Vagina (tissue), 2 donors: ENCODE measurements around the gene CINP. TPM values are rescaled to one million over a fixed set of nuclear protein-coding genes. Genes with fewer than 3 reads are reported as not detected.

Experiments
- DNase-seq, 2 donors: peaks; one replicate each; pipeline ENCODE4 v3.0.0-alpha.2; 2017; ENCODE audit errors: extremely low spot score in 2 of 2
- H3K27ac ChIP-seq: fragments of 200-600 bp; sonication (generic); one replicate; pipeline ENCODE4 v1.5.1; 2019
- H3K27me3 ChIP-seq: fragments of 200-600 bp; sonication (generic); one replicate; pipeline ENCODE4 v1.5.1; 2019
- H3K36me3 ChIP-seq, 2 donors: fragments of 200-600 bp; sonication (generic); one replicate each; pipeline ENCODE4 v1.5.1; 2017 to 2019
- H3K4me1 ChIP-seq: fragments of 200-600 bp; sonication (generic); one replicate; pipeline ENCODE4 v1.5.1; 2019
- H3K4me3 ChIP-seq, 2 donors: fragments of 200-600 bp; sonication (generic); 1 replicate in 1 of 2; 2 replicates in 1 of 2; pipeline ENCODE4 v1.5.1; 2016 to 2019
- H3K9me3 ChIP-seq: fragments of 200-600 bp; sonication (generic); one replicate; pipeline ENCODE4 v1.5.1; 2019
- CTCF ChIP-seq, 3 experiments: fragments of 450-650 bp in 2 of 3; fragments of 200-600 bp in 1 of 3; sonication (generic) in 1 of 3; IDR thresholded peaks; one replicate each; pipeline ENCODE4 v1.5.1; 2017 to 2019; ENCODE audit warnings: antibody characterized with exemption in 3 of 3, mild to moderate bottlenecking in 2 of 3, moderate library complexity in 2 of 3
- POLR2A ChIP-seq, 2 donors: fragments of 450-650 bp; IDR thresholded peaks; one replicate each; pipeline ENCODE4 v1.6.1; 2017; ENCODE audit warnings: antibody characterized with exemption in 2 of 2, mild to moderate bottlenecking in 2 of 2, moderate library complexity in 2 of 2
- POLR2AphosphoS5 ChIP-seq, 2 donors: sonication (generic); formaldehyde crosslinking; IDR thresholded peaks; one replicate each; pipeline ENCODE4 v1.9.0; 2017; ENCODE audit warnings: antibody characterized with exemption in 2 of 2, mild to moderate bottlenecking in 2 of 2, low read depth in 1 of 2; ENCODE audit not compliant: insufficient read depth in 1 of 2
- intact Hi-C: fragments of 100-400 bp; cut with DNase I; formaldehyde crosslinking; loops from one replicate; pipeline ENCODE4 v1.15.1; 2023
- total RNA-seq: library from RNA; depleted of rRNA; stranded (reverse); fragments of >200 nt; gene quantifications from one replicate; pipeline ENCODE4 v1.2.3, GENCODE V29; 2016

Gene CINP
- total RNA-seq, 1 donor from 2014 or later: 21.9 TPM

DNA sequence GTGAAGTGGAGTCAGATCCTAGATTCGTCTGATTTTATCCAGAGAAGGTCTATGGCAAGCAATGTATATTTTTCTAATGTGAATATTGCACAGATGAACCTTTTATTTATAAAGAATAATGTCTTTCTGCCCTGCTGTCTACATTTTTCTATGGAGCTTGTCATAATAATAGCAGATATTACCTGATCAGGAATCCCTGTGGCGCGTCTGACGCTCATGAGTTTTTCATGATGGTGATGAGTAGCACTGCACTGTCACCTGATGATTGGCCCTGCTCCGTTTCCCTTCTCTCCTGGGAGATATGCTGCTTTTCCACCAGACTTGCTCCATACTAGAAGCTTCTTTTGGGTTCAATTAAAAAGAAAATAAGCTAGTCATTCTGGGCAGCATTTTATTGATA lies 20.5 kb downstream of the CINP start:
- peaks cover 0 to 69% of the 10 kb centered on the region in 2 donors for H3K36me3 ChIP-seq

DNA sequence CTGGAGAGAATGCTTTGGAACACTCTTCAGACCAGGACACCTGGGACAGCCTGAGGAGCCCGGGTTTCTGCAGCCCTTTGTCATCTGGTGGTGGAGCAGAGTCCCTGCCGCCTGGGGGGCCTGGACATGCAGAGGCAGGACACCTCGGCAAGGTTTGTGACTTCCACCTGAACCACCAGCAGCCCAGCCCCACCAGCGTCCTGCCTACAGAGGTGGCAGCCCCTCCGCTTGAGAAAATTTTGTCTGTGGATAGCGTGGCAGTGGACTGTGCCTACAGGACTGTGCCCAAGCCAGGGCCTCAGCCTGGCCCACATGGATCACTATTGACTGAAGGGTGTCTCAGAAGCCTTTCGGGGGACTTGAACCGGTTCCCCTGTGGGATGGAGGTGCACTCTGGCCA lies 21.1 kb downstream of the CINP start:
- no peaks in the 10 kb centered on the region for H3K27me3 ChIP-seq
- intact Hi-C loops: no loop called here
- no peak overlapping the region for H3K27ac ChIP-seq
- H3K4me1 ChIP-seq: no peaks in the 10 kb centered on the region
- H3K36me3 ChIP-seq: peaks cover 0 to 74% of the 10 kb centered on the region in 2 donors
- H3K4me3 ChIP-seq: no peak overlapping the region
- DNase-seq: no peak
- TF ChIP-seq POLR2AphosphoS5 (IDR thresholded peaks at IDR 0.05; ENCODE audit: insufficient read depth in 1 of 2, low read depth in 1 of 2) (no peak), CTCF (IDR thresholded peaks at IDR 0.05) (no peak), POLR2A (IDR thresholded peaks at IDR 0.05) (no peak)
- no peaks in the 10 kb centered on the region for H3K9me3 ChIP-seq

More for the DNA sequence above, 20.5 kb downstream of the CINP start:
- intact Hi-C loops: no loop called here
- DNase-seq: no peak
- Histone ChIP-seq H3K27me3 (no peaks in the 10 kb centered on the region), H3K9me3 (no peaks in the 10 kb centered on the region), H3K4me1 (no peaks in the 10 kb centered on the region), H3K4me3 (no peak overlapping the region), H3K27ac (no peak overlapping the region)
- TF ChIP-seq CTCF (IDR thresholded peaks at IDR 0.05) (no peak), POLR2AphosphoS5 (IDR thresholded peaks at IDR 0.05; ENCODE audit: insufficient read depth in 1 of 2, low read depth in 1 of 2) (no peak), POLR2A (IDR thresholded peaks at IDR 0.05) (no peak)

DNA sequence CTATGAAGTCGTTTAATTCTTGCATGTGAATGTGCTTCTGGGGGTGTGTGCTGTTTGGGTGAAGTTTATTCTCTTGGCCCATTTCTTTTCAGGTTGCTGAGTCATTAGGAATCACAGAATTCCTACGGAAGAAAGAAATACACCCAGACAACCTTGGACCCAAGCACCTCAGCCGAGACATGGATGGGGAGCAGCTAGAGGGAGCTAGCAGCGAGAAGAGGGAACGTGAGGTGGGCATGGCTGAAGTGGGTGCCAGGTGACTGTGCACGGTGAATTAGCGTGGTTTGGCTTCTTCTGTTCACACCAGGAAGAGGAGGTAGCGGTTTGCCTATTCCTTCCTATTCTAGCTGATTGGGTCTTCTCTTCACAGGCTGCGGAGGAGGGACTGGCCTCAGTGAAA lies 24.0 kb downstream of the CINP start:
- H3K27me3 ChIP-seq: no peaks in the 10 kb centered on the region
- H3K36me3 ChIP-seq: peaks cover 0 to 50% of the 10 kb centered on the region in 2 donors
- DNase-seq: no peak
- no peak overlapping the region for H3K27ac ChIP-seq
- no peaks in the 10 kb centered on the region for H3K4me1 ChIP-seq
- no peaks in the 10 kb centered on the region for H3K9me3 ChIP-seq
- intact Hi-C loops: no loop called here
- TF ChIP-seq CTCF (IDR thresholded peaks at IDR 0.05) (no peak), POLR2A (IDR thresholded peaks at IDR 0.05) (no peak), POLR2AphosphoS5 (IDR thresholded peaks at IDR 0.05; ENCODE audit: insufficient read depth in 1 of 2, low read depth in 1 of 2) (no peak)
- no peak overlapping the region for H3K4me3 ChIP-seq

DNA sequence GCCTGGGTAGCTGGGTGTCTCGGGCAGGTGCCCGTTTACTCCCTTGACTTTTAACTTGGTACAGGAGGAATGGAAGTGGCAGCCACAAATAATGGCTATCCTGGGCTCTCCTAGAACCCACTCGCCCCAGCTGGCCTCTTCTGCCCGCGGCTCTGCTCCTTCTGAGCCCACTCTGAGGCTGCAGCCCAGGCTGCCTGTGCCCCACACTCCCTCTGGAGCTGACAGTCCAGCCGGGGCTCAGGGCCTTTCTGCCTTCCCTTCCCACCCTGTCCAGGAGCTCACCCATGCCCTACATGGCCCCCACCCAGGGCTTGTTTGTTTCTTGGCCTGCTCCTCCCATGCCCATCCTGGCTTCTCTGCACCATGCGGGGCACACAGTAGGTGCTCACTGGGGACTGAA lies 27.5 kb downstream of the CINP start:
- Histone ChIP-seq H3K9me3 (no peaks in the 10 kb centered on the region), H3K27ac (no peak overlapping the region), H3K4me1 (no peaks in the 10 kb centered on the region), H3K4me3 (no peak overlapping the region), H3K27me3 (no peaks in the 10 kb centered on the region), H3K36me3 (peaks cover 0 to 24% of the 10 kb centered on the region in 2 donors)
- TF ChIP-seq POLR2A (IDR thresholded peaks at IDR 0.05) (no peak), CTCF (IDR thresholded peaks at IDR 0.05) (no peak), POLR2AphosphoS5 (IDR thresholded peaks at IDR 0.05; ENCODE audit: insufficient read depth in 1 of 2, low read depth in 1 of 2) (no peak)
- DNase-seq: no peak
- intact Hi-C loops: no loop called here

DNA sequence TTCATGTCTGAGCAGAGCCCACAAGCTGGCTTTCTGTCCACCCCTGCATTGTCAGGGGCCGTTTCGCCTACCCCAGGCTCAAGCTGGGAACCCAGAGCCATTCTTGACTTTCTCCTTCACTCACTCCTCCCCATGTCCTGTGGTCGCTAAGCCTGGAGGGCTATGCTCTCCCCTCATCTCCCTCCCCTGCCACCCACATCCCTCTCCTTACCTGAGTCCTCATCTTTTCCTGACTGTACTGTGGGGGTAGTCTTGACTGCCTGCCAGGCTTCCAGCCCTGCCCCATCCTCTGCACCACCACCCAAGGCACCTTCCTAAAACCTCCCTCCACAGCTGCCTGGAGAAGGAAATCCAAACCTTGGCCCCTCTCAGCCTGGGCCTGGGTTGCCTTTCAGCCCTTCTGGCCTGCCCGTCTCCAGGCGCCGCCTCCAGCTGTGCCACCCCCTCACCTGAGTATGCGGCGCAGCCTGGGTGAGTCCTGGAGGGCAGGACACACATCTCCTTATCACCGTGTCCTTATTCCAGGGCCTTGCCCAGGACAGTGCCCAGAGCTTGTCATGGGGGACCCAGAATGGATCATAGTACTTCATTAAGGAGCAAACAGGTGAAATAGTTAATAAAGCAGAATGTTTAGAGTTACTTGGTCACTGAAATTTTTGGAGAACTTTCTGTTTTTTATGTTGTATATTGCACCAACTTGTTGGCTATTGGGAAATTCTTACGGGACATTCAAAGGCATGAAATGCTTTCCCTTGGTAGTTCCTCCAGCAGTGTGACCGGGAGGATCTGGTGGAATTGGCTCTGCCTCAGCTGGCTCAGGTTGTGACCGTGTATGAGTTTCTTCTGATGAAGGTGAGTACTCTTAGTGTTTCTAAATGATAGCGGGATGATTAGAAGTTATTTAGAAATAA lies 28.6 kb downstream of the CINP start:
- intact Hi-C loops: no loop called here
- Histone ChIP-seq H3K36me3 (peaks cover 0 to 20% of the 10 kb centered on the region in 2 donors), H3K4me3 (no peak overlapping the region), H3K4me1 (no peaks in the 10 kb centered on the region), H3K27me3 (no peaks in the 10 kb centered on the region), H3K9me3 (no peaks in the 10 kb centered on the region), H3K27ac (no peak overlapping the region)
- DNase-seq: no peak
- TF ChIP-seq POLR2AphosphoS5 (IDR thresholded peaks at IDR 0.05; ENCODE audit: insufficient read depth in 1 of 2, low read depth in 1 of 2) (no peak), POLR2A (IDR thresholded peaks at IDR 0.05) (no peak), CTCF (IDR thresholded peaks at IDR 0.05) (no peak)
